ENCODE results near the gene APC.

Gene APC

DNA sequence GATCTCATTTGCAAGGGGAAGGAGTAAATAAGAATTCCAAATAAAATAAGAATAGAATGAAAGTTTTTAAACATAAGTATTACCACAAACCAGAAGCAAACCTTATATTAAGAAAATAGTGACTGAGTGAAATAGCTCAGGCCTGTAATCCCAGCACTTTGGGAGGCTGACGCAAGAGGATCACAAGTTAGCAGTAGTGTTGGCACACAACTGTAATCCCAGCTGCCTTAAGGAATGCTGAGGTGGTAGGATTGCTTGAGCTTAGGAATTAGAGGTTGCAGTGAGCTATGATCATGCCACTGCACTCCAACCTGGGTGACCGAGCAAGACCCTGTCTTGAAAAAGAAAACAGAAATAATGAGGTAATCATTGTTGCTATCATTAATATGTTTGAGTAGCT is 47.0 kb downstream of the APC start:
- no peak for DNase-seq (ENCODE audit: low spot score)

DNA sequence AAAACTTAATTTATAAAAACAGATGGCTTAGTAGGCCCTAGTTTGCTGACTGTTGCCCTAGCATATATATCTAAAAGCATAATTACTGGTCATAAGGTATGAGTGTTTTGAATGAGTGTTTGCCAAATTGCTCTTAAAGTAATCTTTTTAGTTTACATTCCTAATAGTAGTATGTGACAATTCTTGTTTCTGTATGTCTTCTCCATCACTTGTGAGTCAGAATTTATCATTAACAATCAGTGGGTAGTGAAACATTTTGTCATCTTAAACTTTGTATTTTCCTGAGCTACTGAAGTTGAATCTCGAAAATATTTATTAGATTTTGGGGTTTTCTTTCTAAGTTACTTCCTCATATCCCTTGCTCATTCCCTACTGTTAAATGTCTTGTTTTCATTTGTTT is 49.6 kb downstream of the APC start:
- no peak for DNase-seq (ENCODE audit: low spot score)

DNA sequence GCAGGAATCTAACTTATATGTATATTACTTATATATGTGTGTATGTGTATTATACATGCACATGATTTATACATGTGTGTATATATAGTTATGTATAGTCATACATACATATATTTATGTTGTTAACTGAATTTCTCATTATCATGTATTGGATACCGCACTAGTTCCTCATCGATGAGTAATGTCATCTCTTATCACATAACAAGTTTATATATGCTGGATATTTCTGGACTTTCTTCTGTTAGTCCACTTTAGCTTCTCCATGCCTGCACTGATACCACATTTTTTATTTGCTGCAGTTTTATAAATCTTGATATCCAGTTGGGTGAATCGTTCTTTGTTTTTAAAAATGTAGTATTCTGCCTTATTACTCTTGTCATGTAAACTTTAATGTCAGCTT is 50.2 kb downstream of the APC start:
- no peak for DNase-seq (ENCODE audit: low spot score)

DNA sequence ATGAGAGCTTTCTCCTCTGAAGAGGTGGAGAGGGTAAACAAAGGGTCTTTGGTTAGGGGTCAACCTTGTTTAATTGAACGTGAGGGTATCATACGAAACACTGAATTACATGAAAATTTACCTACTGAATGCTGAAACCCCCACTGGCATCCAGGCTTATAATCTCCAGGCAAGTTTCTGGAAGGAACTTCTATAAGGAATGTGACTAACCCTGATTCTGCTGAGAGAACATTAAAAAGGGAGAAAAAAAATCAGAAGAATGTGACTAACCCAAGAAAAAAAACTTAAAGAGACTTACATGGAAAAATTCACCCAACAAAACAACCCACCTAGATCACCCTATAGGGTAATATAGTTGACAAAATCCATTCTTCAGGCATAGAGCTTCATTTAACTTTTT is 55.5 kb downstream of the APC start:
- DNase-seq (ENCODE audit: low spot score), result no peak

DNA sequence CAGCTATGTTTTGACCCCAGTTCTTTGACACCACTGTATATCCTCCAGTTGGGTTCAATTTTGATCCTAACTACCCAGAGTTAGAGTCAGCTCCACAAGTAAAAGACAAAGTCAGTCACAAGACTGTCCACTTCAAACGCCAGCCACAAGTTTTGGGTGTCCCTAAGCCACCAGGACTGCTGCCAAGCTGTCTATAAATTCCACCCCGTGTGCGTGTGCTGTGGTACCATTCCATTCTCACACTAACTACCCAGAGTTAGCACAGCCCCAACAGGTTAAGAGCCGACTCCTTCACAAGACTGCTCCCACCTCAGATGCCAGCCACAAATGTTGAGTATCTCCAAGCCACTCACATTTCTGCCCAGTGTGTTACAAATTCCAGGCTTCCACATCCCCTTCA is 56.7 kb downstream of the APC start:
- DNase-seq (ENCODE audit: low spot score), result no peak

DNA sequence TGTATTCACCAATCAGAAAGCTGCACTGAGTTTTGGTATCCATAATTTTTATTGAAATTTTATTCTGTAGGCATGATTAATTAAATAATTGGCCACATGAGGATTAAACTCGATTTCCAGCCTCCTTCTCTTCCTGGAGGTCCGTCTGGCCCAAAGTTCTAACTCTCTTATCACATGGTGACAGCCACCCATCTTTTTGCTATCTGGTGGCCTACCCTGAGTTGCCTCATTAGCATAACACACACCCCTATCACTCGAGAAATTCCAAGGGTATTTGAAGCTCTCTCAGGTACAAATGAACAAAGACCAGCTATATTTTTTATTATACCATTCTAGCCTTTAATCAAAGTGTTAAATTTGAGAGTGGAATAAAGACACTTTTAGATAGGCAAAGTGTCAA is 57.7 kb downstream of the APC start:
- no peak for DNase-seq (ENCODE audit: low spot score)

DNA sequence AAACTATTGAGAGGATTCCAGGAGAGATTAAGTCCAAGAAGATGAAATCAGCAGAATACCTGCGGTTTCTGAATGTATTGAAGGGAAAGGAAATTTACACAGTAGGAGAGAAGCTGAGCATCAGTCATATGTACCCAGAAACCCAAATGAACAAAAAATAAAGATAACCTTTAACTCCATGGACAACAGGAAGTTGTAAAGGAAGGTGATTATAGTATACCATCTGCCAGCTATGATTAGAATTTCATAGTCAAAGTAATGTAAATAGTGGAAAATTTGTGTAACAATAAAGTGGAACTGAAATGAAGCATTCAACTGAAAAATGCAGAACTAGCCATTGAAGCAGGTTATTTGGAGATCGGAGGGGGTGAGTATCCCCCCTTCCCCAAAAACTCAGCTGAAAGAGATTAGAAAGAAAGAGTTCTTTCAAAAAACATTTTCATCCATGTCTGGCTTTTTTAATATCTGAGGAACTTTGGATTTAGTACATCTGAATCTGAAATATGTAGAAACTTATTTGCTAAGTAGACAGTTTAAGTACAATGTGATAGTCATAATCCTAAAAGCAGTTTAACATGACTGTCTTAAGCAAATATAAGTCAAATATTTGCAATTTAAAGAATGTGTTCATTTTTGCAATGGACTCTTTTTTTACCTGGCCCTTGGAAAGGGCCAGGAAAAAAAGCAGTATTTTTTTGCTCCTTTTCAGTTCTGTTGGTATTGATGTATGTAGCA is 58.4 kb downstream of the APC start:
- no peak for DNase-seq (ENCODE audit: low spot score)

DNA sequence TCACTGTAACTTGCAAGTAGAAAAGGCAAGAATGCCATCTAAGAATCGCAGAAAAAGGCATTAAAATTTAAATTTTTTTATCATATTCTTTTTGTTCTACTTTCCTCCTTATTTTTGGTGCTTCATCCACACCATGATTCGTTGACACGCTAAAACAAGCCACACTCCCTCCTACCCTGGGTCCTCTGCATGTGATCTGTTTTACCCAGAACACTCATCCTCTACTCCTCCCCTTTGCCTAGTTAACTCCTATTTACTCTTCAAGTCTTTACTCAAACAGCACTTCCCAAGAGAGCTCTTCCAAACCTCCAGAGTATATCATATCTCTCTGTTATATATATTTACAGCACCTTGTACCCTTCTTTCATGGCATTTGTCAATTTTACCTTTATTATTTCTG is 62.0 kb downstream of the APC start:
- DNase-seq (ENCODE audit: low spot score), result no peak

DNA sequence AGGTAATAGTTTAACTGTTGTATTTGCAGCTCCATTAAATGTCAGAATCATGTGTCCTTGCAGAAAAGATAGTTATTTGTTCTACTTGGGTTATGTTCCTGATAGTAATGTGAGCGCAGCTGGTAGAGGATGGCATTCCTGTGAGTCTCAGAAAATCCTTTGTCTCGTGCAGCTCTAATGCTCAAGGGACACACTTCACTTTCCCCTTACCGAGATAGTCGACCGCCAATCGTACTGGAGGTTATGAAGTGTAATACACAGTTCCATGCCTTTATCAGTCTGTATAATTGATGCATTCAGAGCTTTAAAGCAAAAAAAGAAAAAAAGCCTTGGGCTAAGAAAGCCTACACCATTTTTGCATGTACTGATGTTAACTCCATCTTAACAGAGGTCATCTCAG is 63.2 kb downstream of the APC start:
- DNase-seq (ENCODE audit: low spot score), result peak; percentile 43

DNA sequence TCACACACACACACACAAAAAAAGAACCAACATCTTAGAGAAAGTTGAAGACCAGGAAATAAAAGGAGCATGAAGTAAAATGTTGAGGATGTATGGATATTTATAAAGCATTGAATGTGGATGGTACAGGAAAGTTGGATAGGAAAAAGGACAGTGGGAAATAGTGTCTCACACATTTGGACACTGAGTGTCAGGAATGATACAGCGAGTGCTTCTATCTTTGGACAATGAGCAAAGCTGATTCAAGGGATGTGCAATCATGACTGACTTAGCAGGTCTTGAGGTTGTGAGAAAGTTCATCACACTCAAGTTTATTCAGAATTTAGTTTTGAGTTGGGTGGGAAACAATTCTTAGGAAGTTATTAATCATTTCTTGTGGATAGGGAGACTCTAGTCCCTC is 73.3 kb downstream of the APC start:
- DNase-seq (ENCODE audit: low spot score), result no peak

DNA sequence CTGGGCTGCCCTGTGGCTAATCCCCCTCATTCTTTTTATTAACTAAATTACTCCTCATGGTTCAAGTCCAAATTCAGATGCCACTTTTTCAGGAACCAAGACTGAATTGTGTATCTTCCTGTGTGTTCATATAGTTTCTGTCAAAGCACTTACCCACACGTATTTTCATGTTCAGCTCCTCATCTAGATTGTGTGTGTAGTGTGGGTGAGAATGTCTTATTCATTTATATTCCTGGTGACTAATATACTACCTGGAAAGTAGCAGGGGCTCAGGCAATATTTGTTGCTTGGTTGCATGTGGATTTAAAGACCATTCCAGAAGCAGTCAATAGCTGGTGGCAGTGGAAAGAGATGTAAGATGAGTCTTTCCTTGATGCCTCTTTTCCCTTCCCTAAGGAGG is 74.9 kb downstream of the APC start:
- no peak for DNase-seq (ENCODE audit: low spot score)

DNA sequence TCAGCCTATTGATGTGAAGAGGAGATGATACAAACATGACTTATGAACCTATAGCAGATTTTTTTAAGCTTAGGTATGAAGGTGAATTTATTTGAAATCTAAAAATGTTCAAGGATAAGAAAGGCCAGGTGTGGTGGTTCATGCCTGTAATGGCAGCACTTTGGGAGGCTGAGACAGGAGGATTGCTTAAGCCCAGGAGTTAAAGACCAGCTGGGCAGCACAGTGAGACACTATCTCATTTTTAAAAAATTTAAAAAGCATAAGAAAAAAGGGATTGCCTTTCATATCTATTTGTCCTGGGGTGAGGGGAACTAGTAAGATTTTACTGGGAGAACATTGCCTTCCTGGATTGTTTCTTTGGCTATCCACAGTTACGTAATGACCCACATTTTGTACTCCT is 82.6 kb downstream of the APC start:
- DNase-seq (ENCODE audit: low spot score), result no peak

DNA sequence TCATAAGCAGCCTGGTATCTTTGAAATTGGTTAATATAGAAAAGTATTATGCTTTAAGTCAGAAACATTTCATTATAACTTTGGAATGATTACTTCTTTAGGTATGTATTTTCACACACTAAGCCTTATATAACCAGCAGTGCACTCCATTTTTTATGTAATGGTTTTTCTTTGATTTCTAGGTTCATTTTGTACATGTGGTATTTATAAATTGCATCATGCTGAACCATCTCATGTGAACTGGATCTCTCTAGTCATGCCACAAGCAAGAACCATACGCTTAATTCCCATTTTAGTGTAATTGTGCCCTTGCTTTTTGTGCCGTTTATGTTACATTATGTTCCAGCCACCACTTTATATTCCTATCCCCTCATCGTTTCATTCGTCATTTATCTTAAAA is 84.8 kb downstream of the APC start:
- DNase-seq (ENCODE audit: low spot score), result no peak

DNA sequence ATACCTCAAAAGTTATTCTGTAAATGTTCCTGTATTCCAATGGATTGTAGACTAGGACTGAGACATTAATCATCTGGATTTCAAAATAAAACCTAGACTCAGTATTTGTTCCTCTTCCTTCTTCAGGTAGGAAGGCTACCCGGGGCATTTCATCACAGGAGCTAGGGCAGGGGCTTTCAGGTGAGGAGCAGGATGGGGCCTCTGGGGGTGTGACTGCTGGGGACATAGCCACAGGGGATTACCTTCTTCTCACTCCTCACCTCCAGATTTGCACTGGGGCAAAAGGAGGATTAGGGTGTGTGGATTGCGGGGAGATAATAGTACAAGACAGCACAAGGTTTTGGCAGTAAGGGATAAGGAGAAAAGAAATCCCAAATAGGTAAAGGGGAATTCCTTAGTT is 85.5 kb downstream of the APC start:
- DNase-seq (ENCODE audit: low spot score), result no peak

DNA sequence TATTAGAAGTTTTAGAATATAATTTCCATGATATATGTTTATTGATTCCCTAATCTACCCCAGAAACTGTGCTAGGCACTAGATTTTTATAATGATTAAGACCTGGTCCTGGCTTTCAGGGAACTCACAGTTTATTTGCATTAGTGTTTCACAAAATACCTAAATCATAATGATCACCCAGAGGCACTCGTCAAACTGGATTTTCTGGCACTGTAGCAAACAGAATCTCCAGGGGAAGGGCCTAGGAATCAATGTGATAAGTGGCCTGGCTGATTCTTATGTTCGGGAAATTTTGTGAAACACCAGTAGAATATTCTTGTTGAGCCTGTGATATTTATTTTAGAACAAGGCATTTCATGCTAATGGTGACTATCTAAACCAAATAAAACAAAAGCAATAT is 86.0 kb downstream of the APC start:
- no peak for DNase-seq (ENCODE audit: low spot score)

DNA sequence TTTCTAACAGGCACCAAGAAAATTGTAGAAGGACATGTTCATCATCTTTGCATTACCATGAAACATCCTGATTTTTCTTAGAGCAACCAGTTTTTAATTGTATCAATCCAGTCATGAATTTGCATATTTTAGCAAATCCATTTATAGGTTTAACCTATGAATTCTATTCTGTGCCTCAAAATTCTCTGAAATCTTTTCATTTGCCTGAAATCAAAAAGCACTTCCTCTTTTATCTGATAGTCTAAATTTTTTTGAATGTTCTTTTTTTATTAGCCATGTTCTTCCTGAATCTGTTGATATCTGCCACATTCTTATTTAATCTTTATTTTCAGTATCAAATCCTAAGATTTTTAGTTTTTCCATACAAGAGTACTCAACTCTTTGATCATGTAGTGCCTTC is 86.5 kb downstream of the APC start:
- DNase-seq (ENCODE audit: low spot score), result no peak

DNA sequence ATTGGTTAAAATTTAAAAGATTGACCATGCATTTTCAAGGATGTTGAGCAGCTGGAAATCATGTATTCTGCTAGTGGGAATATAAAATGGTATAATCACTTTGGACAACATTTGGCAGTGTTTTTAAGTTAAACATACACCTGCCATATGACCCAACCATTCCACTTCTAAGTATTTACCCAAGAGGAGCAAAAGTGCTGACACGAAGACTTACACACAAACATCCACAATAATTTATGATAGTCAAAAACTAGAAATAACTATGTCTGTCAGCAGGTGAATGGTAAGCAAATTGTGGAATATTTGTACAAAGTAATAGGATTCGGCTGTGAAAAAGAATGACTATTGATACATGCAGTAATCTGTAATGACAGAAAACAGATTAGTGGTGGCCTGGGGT is 92.7 kb downstream of the APC start:
- DNase-seq (ENCODE audit: low spot score), result no peak

DNA sequence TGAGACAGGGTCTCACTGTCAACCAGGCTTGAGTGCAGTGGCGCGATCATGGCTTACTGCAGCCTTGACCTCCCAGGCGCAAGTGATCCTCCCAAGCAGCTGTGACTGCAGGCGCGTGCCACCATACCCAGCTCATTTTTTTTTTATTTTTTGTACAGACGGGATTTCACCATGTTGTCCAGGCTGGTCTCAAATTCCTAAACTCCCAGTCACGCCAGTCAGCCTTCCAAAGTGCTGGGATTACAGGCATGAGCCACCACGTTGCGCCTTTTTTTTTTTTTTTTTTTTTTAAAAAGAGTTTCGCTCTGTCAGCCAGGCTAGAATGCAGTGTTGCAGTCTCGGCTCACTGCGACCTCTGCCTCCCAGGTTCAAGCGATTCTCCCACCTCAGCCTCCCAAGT is 96.3 kb downstream of the APC start:
- no peak for DNase-seq (ENCODE audit: low spot score)

DNA sequence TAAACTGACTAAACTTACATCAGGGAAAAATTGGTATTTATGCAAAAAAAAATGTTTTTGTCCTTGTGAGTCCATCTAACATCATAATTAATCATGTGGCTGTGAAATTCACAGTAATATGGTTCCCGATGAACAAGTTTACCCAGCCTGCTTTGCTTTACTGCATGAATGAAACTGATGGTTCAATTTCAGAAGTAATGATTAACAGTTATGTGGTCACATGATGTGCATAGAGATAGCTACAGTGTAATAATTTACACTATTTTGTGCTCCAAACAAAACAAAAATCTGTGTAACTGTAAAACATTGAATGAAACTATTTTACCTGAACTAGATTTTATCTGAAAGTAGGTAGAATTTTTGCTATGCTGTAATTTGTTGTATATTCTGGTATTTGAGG is 106.8 kb downstream of the APC start:
- no peak for DNase-seq (ENCODE audit: low spot score)

DNA sequence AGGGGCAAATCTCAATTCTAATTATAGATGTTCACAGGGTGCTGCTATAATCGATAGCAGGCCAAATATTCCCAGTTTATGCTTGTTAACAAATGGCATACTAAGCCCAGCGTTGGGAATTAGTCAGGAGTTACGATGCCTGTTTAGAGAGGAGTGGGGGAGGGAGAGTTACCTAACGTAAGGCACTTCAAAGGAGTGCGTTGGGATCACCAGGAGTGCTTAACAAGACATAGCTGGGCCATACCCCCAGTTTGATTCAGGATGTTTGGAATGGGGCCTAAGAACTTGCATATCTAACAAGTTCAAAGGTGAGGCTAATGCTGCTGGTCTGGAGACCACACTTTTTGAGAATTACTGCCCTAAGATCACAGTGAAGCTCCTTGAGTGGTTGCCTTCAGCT is 108.9 kb downstream of the APC start:
- DNase-seq (ENCODE audit: low spot score), result no peak

DNA sequence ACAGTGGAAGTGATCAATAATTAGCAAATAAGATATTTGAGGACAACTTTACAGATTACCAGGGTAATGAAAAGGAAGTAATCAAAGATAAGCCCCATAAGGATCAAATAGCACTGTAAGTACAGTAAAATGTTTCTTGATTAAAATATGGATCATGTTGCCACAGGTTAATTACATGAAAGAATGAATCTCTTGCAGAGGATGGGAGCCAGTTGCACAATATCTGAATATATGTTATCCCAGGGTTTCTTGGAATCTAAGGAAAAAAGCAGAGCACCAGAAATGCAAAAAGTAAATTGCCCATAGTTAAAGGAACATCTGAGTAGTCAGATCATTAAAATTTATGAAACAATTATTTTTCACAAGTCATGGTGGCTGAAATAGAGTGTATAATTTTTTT is 109.6 kb downstream of the APC start:
- DNase-seq (ENCODE audit: low spot score), result no peak

DNA sequence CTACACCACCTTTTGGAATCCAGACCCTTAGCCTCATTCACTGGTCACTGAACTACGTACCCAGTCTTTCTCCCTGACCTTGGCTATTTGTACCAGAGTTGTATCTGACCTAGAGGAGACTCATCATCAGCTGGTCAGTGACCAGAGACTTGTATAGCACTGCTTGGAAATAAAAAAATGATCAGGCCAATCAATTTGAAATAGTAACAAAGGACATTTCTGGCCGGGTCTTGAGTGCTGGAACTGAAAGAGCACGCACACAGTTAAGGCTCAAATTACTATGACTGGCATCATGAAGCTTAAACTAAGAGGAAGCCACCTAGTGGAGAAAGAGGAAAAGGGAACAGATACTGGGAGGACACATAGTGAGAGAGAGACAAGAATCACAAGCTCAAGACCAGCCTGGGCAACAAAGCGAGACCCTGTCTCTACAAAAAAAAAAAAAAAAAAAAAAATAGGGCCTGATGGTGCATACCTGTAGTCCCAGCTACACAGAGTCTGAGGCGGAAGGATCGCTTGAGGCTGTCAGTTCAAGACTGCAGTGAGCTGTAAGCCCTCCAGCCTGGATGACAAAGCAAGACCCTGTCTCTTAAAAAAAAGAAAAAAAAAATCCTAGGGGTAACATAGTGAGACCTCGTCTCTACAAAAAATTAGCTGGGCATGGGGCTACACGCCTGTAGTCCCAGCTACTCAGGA is 110.6 kb downstream of the APC start:
- DNase-seq (ENCODE audit: low spot score), result peak; percentile 55

DNA sequence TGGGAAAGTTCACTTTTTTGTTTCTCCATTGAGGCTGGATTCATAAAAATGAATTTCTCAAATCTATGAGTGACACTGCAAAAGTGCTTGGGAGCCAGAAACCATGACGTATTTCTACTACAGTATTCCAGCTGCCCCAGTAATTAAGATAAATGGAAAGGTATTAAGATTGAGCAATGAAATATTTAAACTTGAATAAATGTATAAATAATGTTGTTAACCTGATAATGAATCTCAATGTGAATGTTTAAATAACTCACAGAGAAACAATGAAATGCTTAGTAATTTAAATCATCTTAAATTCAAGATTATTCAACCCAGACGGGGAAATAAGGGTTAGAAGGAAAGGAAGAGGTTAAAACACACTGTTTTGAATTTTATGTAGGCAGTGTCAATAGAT is 112.2 kb downstream of the APC start:
- DNase-seq (ENCODE audit: low spot score), result no peak

DNA sequence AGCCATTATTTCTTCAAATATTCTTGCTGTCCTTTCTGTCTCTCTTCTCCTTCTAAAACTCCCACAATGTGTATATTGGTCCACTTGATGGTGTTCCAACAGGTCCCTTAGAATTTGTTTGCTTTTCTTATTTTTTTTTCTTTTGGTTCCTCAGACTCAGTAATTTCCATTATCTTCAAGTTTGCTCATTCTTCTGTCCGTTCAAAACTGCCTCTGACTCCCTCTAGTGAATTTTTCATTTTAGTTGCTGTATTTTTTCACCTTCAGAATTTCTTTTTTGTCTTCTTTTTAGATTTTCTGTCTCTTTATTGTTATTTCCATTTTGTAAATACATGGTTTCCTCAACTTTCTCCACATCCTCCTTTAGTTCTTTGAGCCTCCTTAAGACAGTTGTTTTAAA is 117.0 kb downstream of the APC start:
- no peak for DNase-seq (ENCODE audit: low spot score)

All from D341Med (cell line).